Measurements from ENCODE around the gene TMUB1. TPM values are rescaled to one million over a fixed set of nuclear protein-coding genes. Genes with fewer than 3 reads are reported as not detected.

Gene TMUB1
- total and polyA plus RNA-seq, 9 of the 15 experiments (the other 6 are each of a cell fraction or from before 2014, with no cell fraction given), result 0.14 to 241 (median 74.1) TPM

DNA sequence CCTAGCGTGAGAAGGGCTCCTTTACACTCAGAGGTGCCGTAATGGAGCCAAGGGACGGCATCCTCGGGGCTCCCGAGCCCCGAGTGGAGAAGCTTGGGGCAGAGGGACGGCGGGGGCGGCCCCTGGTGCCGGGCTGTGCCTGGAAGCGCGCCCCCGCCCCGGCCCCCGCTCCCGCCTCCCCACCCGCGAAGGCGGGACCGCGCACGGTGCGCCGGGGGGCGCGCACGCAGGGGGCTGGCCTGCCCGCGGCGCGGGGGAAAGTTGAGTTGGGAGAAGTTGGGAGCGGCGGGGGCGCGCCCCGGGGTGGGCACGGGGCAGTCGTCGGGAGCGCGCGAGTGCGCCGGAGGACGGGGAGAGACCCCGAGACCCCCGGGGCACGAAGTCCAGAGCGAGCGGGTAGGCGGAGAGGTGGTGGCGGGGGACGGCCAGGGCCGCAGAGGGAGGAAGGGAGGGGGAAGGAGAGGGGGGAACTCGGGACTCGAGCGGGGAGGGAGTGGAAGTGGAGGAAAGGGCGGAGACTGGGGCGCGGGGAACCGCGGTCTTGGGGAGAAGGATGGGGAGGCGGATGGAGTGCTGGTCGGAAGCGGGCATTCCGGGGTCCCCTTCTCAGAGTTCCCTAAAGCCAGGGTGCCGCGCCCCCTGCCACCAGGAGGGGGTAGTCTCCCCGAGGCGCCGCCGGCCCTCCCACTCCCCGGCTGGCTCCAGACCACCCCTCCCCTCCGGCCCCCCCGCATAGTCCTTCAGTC, 23.8 kb downstream of the TMUB1 start, which contains the start of gene SLC4A2 (continued):
- TF ChIP-seq, protein P1, sequence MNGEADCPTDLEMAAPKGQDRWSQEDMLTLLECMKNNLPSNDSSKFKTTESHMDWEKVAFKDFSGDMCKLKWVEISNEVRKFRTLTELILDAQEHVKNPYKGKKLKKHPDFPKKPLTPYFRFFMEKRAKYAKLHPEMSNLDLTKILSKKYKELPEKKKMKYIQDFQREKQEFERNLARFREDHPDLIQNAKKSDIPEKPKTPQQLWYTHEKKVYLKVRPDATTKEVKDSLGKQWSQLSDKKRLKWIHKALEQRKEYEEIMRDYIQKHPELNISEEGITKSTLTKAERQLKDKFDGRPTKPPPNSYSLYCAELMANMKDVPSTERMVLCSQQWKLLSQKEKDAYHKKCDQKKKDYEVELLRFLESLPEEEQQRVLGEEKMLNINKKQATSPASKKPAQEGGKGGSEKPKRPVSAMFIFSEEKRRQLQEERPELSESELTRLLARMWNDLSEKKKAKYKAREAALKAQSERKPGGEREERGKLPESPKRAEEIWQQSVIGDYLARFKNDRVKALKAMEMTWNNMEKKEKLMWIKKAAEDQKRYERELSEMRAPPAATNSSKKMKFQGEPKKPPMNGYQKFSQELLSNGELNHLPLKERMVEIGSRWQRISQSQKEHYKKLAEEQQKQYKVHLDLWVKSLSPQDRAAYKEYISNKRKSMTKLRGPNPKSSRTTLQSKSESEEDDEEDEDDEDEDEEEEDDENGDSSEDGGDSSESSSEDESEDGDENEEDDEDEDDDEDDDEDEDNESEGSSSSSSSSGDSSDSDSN (IDR thresholded peaks at IDR 0.05; ENCODE audit: borderline replicate concordance in 1 of 2, low read depth in 2 of 2, low read length in 2 of 2), result 0 out of 4 replicates have a peak, but pooled peaks of 1 of the 2 experiments have one; percentile 17
- 0 out of 2 replicates have a peak, but pooled peaks have one; percentile 30 for TF ChIP-seq CREB1 (IDR thresholded peaks at IDR 0.05)
- TF ChIP-seq CREB1 (CRISPR knock-in tag; IDR thresholded peaks at IDR 0.05), result no peak
- no peak for TF ChIP-seq ZNF324 (CRISPR knock-in tag; IDR thresholded peaks at IDR 0.05)
- TF ChIP-seq ATF7 (IDR thresholded peaks at IDR 0.05), result no peak
- no peak for TF ChIP-seq CBX3 (IDR thresholded peaks at IDR 0.05; ENCODE audit: borderline replicate concordance in 1 of 2, low read length in 2 of 2)
- TF ChIP-seq OTX1 (CRISPR knock-in tag; IDR thresholded peaks at IDR 0.05), result no peak
- no peak; the same call in 1 of the 2 replicates for TF ChIP-seq HCFC1 (IDR thresholded peaks at IDR 0.05; ENCODE audit: low read depth, low read length)
- TF ChIP-seq EP400 (IDR thresholded peaks at IDR 0.05), result no peak
- no peak for TF ChIP-seq HMGN3 (IDR thresholded peaks at IDR 0.05; ENCODE audit: borderline replicate concordance, extremely low read depth, insufficient read length, low read depth, low read length)
- TF ChIP-seq, protein P2, sequence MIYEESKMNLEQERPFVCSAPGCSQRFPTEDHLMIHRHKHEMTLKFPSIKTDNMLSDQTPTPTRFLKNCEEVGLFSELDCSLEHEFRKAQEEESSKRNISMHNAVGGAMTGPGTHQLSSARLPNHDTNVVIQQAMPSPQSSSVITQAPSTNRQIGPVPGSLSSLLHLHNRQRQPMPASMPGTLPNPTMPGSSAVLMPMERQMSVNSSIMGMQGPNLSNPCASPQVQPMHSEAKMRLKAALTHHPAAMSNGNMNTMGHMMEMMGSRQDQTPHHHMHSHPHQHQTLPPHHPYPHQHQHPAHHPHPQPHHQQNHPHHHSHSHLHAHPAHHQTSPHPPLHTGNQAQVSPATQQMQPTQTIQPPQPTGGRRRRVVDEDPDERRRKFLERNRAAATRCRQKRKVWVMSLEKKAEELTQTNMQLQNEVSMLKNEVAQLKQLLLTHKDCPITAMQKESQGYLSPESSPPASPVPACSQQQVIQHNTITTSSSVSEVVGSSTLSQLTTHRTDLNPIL (CRISPR knock-in tag; IDR thresholded peaks at IDR 0.05), result no peak
- no peak for TF ChIP-seq ZNF134 (CRISPR knock-in tag; conservative IDR thresholded peaks at IDR 0.05)
- peak; percentile 67 for TF ChIP-seq DMBX1 (CRISPR knock-in tag; IDR thresholded peaks at IDR 0.05; ENCODE audit: borderline replicate concordance)
- no peak for TF ChIP-seq ZNF311 (CRISPR knock-in tag; IDR thresholded peaks at IDR 0.05)
- no peak for TF ChIP-seq KLF6 (CRISPR knock-in tag; IDR thresholded peaks at IDR 0.05; ENCODE audit: borderline replicate concordance)
- peak in 1 of 2 experiments; percentile 81; a peak in 2 of 4 replicates for TF ChIP-seq HDAC1 (IDR thresholded peaks at IDR 0.05)
- TF ChIP-seq TOE1 (IDR thresholded peaks at IDR 0.05; ENCODE audit: borderline replicate concordance), result peak; percentile 76; the same call in 1 of the 2 replicates
- TF ChIP-seq TOE1 (CRISPR knock-in tag; IDR thresholded peaks at IDR 0.05; ENCODE audit: borderline replicate concordance, low read depth), result no peak
- no peak for TF ChIP-seq GABPA (tag; conservative IDR thresholded peaks at IDR 0.05; ENCODE audit: low read depth)
- TF ChIP-seq SAFB2 (IDR thresholded peaks at IDR 0.05; ENCODE audit: borderline replicate concordance, low read depth, low read length, severe bottlenecking), result no peak
- TF ChIP-seq, protein P3, sequence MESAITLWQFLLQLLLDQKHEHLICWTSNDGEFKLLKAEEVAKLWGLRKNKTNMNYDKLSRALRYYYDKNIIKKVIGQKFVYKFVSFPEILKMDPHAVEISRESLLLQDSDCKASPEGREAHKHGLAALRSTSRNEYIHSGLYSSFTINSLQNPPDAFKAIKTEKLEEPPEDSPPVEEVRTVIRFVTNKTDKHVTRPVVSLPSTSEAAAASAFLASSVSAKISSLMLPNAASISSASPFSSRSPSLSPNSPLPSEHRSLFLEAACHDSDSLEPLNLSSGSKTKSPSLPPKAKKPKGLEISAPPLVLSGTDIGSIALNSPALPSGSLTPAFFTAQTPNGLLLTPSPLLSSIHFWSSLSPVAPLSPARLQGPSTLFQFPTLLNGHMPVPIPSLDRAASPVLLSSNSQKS (CRISPR knock-in tag; IDR thresholded peaks at IDR 0.05), result no peak
- no peak for TF ChIP-seq ZNF184 (CRISPR knock-in tag; IDR thresholded peaks at IDR 0.05)
- no peak for TF ChIP-seq CHD4 (IDR thresholded peaks at IDR 0.05; ENCODE audit: insufficient read depth, insufficient replicate concordance, low read depth, low read length, poor library complexity, severe bottlenecking)

Data from K562 (cell line).